ENCODE results near the gene DICER1.

DNA sequence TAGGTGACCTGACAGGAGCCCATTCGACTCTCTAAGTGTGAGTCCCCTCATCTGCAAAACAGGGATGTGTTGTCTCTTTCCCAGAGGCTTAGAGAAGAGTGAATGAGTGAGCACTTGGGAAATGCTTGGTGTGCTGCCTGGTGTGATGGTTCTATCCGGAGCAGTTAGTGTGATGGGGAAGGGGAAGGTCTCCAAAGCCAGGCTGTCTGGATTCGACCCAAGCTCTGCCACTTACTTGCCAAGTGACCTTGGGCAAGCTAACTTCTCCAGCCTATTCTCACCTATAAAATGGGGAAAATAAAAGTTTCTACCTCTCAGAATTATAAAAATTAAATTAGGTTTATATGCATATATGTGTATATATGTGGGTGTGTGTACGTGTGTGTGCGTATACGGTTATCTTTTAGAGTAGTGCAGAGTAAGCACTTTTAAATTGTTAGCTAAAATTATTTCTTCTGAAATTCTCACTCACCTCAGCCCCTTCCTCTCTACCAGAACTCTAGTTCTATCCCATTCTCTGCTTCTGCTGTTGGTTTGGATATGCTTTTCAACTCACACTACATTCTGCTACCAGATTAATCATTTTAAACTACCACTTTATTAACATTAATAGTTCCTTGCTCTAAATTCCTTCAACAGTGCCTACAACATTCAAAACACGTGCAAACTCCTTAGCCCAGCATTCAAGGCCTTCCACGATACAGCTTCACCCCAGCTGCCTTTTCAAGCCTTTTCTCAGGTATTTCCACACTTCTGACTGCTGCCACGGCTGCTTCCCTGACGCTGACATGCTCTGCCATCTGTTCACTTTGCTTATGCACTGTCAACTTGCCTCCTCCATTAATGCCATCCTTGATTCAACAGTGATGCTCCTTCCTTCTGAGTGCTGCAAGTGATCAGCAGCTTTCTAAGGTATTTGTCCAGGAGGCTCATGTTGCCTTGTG, 55.3 kb downstream of the DICER1 start:
- TF ChIP-seq, protein P1, sequence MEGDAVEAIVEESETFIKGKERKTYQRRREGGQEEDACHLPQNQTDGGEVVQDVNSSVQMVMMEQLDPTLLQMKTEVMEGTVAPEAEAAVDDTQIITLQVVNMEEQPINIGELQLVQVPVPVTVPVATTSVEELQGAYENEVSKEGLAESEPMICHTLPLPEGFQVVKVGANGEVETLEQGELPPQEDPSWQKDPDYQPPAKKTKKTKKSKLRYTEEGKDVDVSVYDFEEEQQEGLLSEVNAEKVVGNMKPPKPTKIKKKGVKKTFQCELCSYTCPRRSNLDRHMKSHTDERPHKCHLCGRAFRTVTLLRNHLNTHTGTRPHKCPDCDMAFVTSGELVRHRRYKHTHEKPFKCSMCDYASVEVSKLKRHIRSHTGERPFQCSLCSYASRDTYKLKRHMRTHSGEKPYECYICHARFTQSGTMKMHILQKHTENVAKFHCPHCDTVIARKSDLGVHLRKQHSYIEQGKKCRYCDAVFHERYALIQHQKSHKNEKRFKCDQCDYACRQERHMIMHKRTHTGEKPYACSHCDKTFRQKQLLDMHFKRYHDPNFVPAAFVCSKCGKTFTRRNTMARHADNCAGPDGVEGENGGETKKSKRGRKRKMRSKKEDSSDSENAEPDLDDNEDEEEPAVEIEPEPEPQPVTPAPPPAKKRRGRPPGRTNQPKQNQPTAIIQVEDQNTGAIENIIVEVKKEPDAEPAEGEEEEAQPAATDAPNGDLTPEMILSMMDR (IDR thresholded peaks at IDR 0.05), result no peak
- TF ChIP-seq POLR2A (IDR thresholded peaks at IDR 0.05; ENCODE audit: low read depth) (no peak), POLR2AphosphoS5 (IDR thresholded peaks at IDR 0.05) (no peak), EP300 (IDR thresholded peaks at IDR 0.05) (no peak)

All from esophagus muscularis mucosa (tissue), 4 donors.